ENCODE measurements around the gene RGL2.

RGL2 gene

GRCh38 chr6:33254591-33254990 is 44.2 kb downstream of the RGL2 start:
- H3K4me1 ChIP-seq (ENCODE audit: low read length), result peaks cover 7% of the 10 kb centered on the region
- TF ChIP-seq EZH2phosphoT487 (IDR thresholded peaks at IDR 0.05; ENCODE audit: low read depth), result no peak
- H4K20me1 ChIP-seq (ENCODE audit: insufficient read depth, low read length), result no peaks in the 10 kb centered on the region
- H3K9me3 ChIP-seq (ENCODE audit: insufficient read depth, low read length), result no peaks in the 10 kb centered on the region
- no peaks in the 10 kb centered on the region for H3K27me3 ChIP-seq (ENCODE audit: low read depth, low read length)
- peaks cover 3% of the 10 kb centered on the region for H3K36me3 ChIP-seq (replicated peaks; ENCODE audit: low read depth, low read length)
- no peak overlapping the region for H3K9ac ChIP-seq (ENCODE audit: low read length)
- H3K79me2 ChIP-seq (ENCODE audit: low read length), result no peaks in the 10 kb centered on the region; the same call in 1 of the 2 replicates
- H3K4me2 ChIP-seq (ENCODE audit: low read length), result no peak overlapping the region
- H2AFZ ChIP-seq (ENCODE audit: low read depth, low read length), result no peak overlapping the region
- no peak overlapping the region for H3K4me3 ChIP-seq (ENCODE audit: low read length)
- no peak overlapping the region for H3K27ac ChIP-seq (ENCODE audit: low read length)

DNA sequence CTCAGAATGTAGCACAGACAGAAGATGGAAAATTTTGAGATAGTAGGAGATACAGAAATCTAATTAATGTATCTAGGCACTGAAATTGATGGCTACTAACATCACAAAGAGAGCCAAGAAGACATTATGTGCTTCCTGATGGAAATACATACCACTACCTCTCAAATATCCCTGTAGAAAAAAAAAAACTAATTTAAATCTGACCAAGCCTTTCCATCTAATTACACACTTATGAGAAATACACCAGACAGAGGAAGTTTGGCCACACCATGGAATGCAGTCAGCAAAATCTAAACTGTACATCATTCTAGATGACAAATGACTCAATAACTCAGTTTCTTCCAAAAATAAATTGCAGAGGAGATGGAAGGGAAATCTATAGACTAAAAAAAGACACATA is 46.0 kb downstream of the RGL2 start:
- Histone ChIP-seq H2AFZ (ENCODE audit: low read depth, low read length) (no peak overlapping the region), H3K27me3 (ENCODE audit: low read depth, low read length) (no peaks in the 10 kb centered on the region), H3K79me2 (ENCODE audit: low read length) (no peaks in the 10 kb centered on the region; the same call in 1 of the 2 replicates), H3K4me3 (ENCODE audit: low read length) (no peak overlapping the region), H3K9me3 (ENCODE audit: insufficient read depth, low read length) (no peaks in the 10 kb centered on the region), H4K20me1 (ENCODE audit: insufficient read depth, low read length) (no peaks in the 10 kb centered on the region), H3K4me2 (ENCODE audit: low read length) (no peak overlapping the region), H3K4me1 (ENCODE audit: low read length) (peaks cover 7% of the 10 kb centered on the region), H3K27ac (ENCODE audit: low read length) (no peak overlapping the region), H3K36me3 (replicated peaks; ENCODE audit: low read depth, low read length) (peaks cover 3% of the 10 kb centered on the region), H3K9ac (ENCODE audit: low read length) (no peak overlapping the region)
- TF ChIP-seq CTCF (IDR thresholded peaks at IDR 0.05; ENCODE audit: low read depth, low read length) (no peak), EZH2phosphoT487 (IDR thresholded peaks at IDR 0.05; ENCODE audit: low read depth) (no peak)

- no peaks in the 10 kb centered on the region for H4K20me1 ChIP-seq (ENCODE audit: insufficient read depth, low read length)
- no peak overlapping the region for H3K4me2 ChIP-seq (ENCODE audit: low read length)
- TF ChIP-seq CTCF (IDR thresholded peaks at IDR 0.05; ENCODE audit: low read depth, low read length), result no peak
- no peak for TF ChIP-seq EZH2phosphoT487 (IDR thresholded peaks at IDR 0.05; ENCODE audit: low read depth)
- no peak overlapping the region for H3K27ac ChIP-seq (ENCODE audit: low read length)
- H3K9me3 ChIP-seq (ENCODE audit: insufficient read depth, low read length), result no peaks in the 10 kb centered on the region
- peaks cover 3% of the 10 kb centered on the region for H3K36me3 ChIP-seq (replicated peaks; ENCODE audit: low read depth, low read length)
- no peak overlapping the region for H2AFZ ChIP-seq (ENCODE audit: low read depth, low read length)
- H3K4me3 ChIP-seq (ENCODE audit: low read length), result no peak overlapping the region
- no peak overlapping the region for H3K9ac ChIP-seq (ENCODE audit: low read length)
- peaks cover 7% of the 10 kb centered on the region for H3K4me1 ChIP-seq (ENCODE audit: low read length)
- no peaks in the 10 kb centered on the region; the same call in 1 of the 2 replicates for H3K79me2 ChIP-seq (ENCODE audit: low read length)
- no peaks in the 10 kb centered on the region for H3K27me3 ChIP-seq (ENCODE audit: low read depth, low read length)
Observed at GRCh38 chr6:33251395-33252012, 47.2 kb downstream of the RGL2 start.

GRCh38 chr6:33250731-33251130 is 48.0 kb downstream of the RGL2 start:
- Histone ChIP-seq H4K20me1 (ENCODE audit: insufficient read depth, low read length) (no peaks in the 10 kb centered on the region), H3K27me3 (ENCODE audit: low read depth, low read length) (no peaks in the 10 kb centered on the region), H3K79me2 (ENCODE audit: low read length) (no peaks in the 10 kb centered on the region; the same call in 1 of the 2 replicates), H3K4me2 (ENCODE audit: low read length) (no peak overlapping the region), H3K9me3 (ENCODE audit: insufficient read depth, low read length) (no peaks in the 10 kb centered on the region), H3K4me1 (ENCODE audit: low read length) (peaks cover 7% of the 10 kb centered on the region), H2AFZ (ENCODE audit: low read depth, low read length) (no peak overlapping the region), H3K9ac (ENCODE audit: low read length) (no peak overlapping the region), H3K36me3 (replicated peaks; ENCODE audit: low read depth, low read length) (peaks cover 3% of the 10 kb centered on the region), H3K27ac (ENCODE audit: low read length) (no peak overlapping the region), H3K4me3 (ENCODE audit: low read length) (no peak overlapping the region)
- TF ChIP-seq CTCF (IDR thresholded peaks at IDR 0.05; ENCODE audit: low read depth, low read length), result no peak
- no peak for TF ChIP-seq EZH2phosphoT487 (IDR thresholded peaks at IDR 0.05; ENCODE audit: low read depth)
